GM12892 (cell line): ENCODE data around the gene PAX4.

ENCODE experiments used
- POLR2A ChIP-seq: IDR thresholded peaks from 2 replicates; pipeline ENCODE4 v1.6.1; 2011; ENCODE audit warnings: low read depth, low read length, control low read depth
- POLR2AphosphoS5 ChIP-seq: IDR thresholded peaks from 2 replicates; pipeline ENCODE4 v1.6.1; 2011; ENCODE audit warnings: low read depth, low read length, control low read depth
- TAF1 ChIP-seq: IDR thresholded peaks from 2 replicates; pipeline ENCODE4 v1.6.1; 2011; ENCODE audit warnings: low read depth, mild to moderate bottlenecking, control low read depth, low read length, borderline replicate concordance

GRCh38 chr7:127652333-127653248 lies 34.6 kb upstream of the PAX4 start:
- TF ChIP-seq POLR2A, result no peak
- TF ChIP-seq TAF1, result no peak
- no peak for TF ChIP-seq POLR2AphosphoS5
